ENCODE measurements around the gene ZNF473. TPM values are rescaled to one million over a fixed set of nuclear protein-coding genes. Genes with fewer than 3 reads are reported as not detected.

The ZNF473 gene
- 4.6 and 5.5 TPM in 2 replicates for total RNA-seq

DNA sequence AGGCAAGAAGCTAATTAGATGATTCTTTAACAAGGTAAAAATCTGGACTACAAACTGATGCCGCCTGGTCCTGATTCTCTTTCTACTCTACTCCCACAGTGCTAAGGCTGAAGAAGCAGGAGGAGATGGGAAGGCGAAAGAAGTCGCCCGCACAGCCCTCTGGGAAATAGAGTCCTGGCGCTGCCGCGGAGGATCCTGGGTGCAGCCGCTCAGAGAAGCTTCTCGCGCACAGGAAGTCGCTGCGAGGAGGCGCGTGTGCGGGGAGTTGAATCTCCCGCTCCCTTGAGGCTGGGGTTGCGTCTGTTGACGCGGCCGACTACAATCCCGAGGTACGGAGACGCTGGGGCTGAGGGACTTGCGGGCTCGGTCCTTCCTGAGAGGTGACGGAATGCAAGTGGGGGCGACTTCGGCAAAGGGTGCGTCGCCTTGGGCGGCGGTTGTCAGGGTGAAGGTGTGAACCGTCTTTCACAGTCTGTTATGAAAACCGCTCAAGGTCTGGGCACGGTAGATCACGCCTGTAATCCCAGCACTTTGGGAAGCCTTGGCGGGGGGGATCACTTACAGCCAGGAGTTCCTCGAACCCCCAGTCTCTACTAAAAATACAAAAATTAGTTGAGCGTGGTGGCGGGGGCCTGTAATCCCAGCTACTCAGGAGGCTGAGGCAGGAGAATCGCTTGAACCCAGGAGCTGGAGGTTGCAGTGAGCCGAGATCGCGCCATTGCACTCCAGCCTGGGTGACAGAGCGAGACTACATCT is at the start of gene ZNF473:
ZNF473 (plus strand) TSS at position 212 of the 756 bp plus-strand sequence. CDS start 5,078 bp downstream, outside the sequence.

DNA sequence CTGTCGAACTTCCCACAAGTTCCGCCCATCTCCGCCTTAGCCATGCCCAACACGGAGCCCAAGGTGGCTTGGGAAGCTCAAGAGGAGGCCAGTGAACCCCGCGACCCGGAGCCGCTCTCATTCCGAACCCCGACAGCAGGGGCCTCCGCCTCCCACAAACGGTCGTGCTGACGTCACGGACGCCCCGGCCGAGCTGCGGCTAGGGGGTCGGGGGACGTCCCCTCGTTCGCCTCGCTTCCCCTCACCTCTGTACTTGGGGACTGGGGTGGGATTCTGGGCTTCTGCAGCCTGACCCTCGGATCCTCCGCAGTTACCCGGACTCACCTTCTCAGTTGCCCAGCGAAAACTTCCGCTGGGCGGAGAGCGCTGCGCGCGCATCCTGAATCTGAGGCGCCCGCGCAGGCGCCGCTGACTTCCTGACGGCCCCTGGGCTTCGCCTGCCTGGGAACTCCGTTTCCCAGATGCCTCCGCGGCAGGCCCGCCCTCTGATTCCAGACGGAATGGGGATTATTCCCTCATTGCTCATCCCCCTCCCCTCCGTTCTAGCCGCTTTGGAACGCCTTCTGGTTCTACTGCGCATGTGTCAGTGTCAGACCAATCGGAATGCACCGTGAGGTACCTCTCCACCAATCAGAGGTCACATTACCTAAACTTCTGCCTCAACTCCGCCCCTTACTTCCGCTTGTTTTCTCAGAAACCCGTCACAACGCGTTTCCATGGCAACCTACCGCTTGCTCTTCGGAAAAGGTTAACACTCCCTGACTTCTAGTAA is 597 bp upstream of the ZNF473 start, which contains the start of gene VRK3:
VRK3 (minus strand) TSS at position 351 of the 772 bp plus-strand sequence. CDS start 9,210 bp downstream, outside the sequence.

Other genes starting within 250 kb of the ZNF473 start
- 28.5 and 33.1 TPM in 2 replicates for gene FUZ, start 212.7 kb upstream of the ZNF473 start, total RNA-seq
- gene MED25, start 207.7 kb upstream of the ZNF473 start, total RNA-seq = 13.2 and 13.3 TPM in 2 replicates
- gene PTOV1, start 174.8 kb upstream of the ZNF473 start, total RNA-seq = 61.8 and 67.4 TPM in 2 replicates
- gene PNKP, start 158.4 kb upstream of the ZNF473 start, total RNA-seq = 31.1 and 38.3 TPM in 2 replicates
- gene AKT1S1, start 148.7 kb upstream of the ZNF473 start, total RNA-seq = 9.2 and 9.6 TPM in 2 replicates
- 10.8 and 11.5 TPM in 2 replicates for gene TBC1D17, start 148.3 kb upstream of the ZNF473 start, total RNA-seq
- gene IL4I1, start 129.1 kb upstream of the ZNF473 start, total RNA-seq = 0.47 and 0.52 TPM in 2 replicates
- 11.7 and 32.0 TPM in 2 replicates for gene ATF5, start 96.8 kb upstream of the ZNF473 start, total RNA-seq
- gene NUP62, start 96.5 kb upstream of the ZNF473 start, total RNA-seq = 13.7 and 14.3 TPM in 2 replicates
- not detected in 2 replicates for gene SIGLEC11, start 64.8 kb upstream of the ZNF473 start, total RNA-seq
- 17.7 and 19.4 TPM in 2 replicates for gene VRK3, start 633 bp upstream of the ZNF473 start, total RNA-seq
- not detected in 2 replicates for gene IZUMO2, start 137.3 kb downstream of the ZNF473 start, total RNA-seq
- gene MYH14, start 177.6 kb downstream of the ZNF473 start, total RNA-seq = under 0.01 and 0.09 TPM in 2 replicates